Activated CD8-positive, alpha-beta T cell treated with anti-CD3 and anti-CD28 coated beads, Interleukin-2, amount 10 ng/mL, durations not matched to agents 7 days and 5 days (primary cell): Measurements from ENCODE around the gene KRT75. TPM values are rescaled to one million over a fixed set of nuclear protein-coding genes. Genes with fewer than 3 reads are reported as not detected.
"Not testable (repeated sequence)": the region's sequence is repeated elsewhere in the genome, so short reads cannot be mapped to it uniquely, and the experiment has no call there.

Source experiments
- ATAC-seq: fragments of 150-1000 bp; cut with Tn5 transposase; one replicate; pipeline ENCODE4 v1.10.0; 2021; ENCODE audit warnings: moderate library complexity
- CTCF ChIA-PET: fragments of 350-600 bp; sonication (Branson Sonifier 250); formaldehyde crosslinking; loops from one replicate; lab custom pipeline; 2021; ENCODE audit warnings: antibody characterized with exemption; lab: Charles Lee
- POLR2A ChIA-PET: fragments of 350-600 bp; sonication (Branson Sonifier 250); formaldehyde crosslinking; loops from one replicate; lab custom pipeline; 2021; ENCODE audit warnings: antibody characterized with exemption; lab: Charles Lee
- DNase-seq: peaks from one replicate; pipeline ENCODE4 v3.0.0-alpha.2; 2020
- H3K27ac Mint-ChIP-seq: one replicate; pipeline ENCODE4 v1.8.0; 2021; ENCODE audit warnings: mild to moderate bottlenecking, mixed read lengths
- H3K27me3 Mint-ChIP-seq: one replicate; pipeline ENCODE4 v1.8.0; 2021; ENCODE audit warnings: low read depth, mixed read lengths
- H3K36me3 Mint-ChIP-seq: one replicate; pipeline ENCODE4 v1.8.0; 2021; ENCODE audit warnings: low read depth, mixed read lengths
- H3K4me1 Mint-ChIP-seq: one replicate; pipeline ENCODE4 v1.8.0; 2021; ENCODE audit warnings: low read depth, mixed read lengths
- H3K4me3 Mint-ChIP-seq: one replicate; pipeline ENCODE4 v1.8.0; 2021; ENCODE audit warnings: mild to moderate bottlenecking, mixed read lengths
- H3K9me3 Mint-ChIP-seq: one replicate; pipeline ENCODE4 v1.8.0; 2022; ENCODE audit warnings: mixed read lengths; ENCODE audit not compliant: insufficient read depth
- total RNA-seq, 2 experiments: library from RNA; stranded (reverse); gene quantifications; one replicate each; pipeline ENCODE4 v1.2.3, GENCODE V29; 2021

Gene KRT75
- total RNA-seq, 2 experiments from 2014 or later, result not detected

DNA sequence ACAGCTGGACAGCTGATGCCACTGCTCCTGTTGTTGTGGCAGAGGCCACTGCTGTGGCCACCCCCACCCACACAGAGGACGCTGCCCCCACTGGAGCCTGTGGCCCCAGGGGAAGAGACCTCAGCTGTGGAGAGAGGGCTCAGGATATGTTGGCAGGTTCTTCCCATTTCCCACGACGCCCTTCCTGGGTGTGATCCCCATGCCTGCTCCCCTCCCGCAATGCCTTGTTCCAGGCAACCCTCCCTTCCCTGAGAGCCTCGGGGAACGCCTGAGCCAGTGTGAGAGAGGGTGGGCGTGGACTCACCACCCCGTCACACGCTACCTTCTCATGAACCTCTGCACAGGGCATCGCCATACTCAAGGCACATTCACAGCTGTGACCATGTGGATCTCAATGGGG, 22.4 kb downstream of the KRT75 start:
- ChIA-PET CTCF (no interaction called here), POLR2A (no interaction called here)
- Mint-ChIP-seq H3K27ac (no peak overlapping the region), H3K27me3 (peaks cover 15% of the 10 kb centered on the region), H3K9me3 (no peaks in the 10 kb centered on the region), H3K4me3 (no peak overlapping the region), H3K36me3 (no peaks in the 10 kb centered on the region), H3K4me1 (no peaks in the 10 kb centered on the region)
- DNase-seq (no peak), ATAC-seq (no peak)

DNA sequence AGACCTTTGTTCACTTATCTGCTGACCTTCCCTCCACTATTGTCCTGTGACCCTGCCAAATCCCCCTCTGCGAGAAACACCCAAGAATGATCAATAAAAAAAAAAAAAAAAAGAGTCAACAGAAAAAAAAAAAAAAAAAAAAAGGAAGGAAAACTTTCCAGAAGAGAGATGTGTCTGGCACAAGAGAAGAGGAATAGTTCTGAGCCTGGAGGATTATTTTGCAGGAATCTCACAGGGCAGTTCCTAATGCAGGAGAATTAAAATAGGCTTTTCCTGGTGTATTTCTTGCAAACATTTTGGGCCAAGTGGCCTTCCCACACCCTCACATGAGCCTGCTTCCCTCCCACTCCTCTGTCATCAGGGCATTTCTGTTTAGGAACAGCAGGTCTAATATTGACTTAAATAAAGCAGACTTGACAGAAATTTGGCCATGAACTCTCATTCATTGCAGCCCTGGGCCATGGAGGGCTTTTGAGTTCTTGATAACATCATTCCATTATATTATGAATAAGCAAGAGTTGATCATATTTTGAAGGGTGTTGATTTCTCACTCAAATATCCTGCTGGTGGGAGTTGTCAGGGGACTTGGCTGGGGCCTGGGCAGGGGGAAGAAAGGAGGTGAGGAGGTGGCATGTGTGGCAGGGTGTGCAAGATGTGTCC, 23.5 kb downstream of the KRT75 start:
- DNase-seq, CTCF ChIA-PET, ATAC-seq, POLR2A ChIA-PET, H3K36me3 Mint-ChIP-seq, H3K9me3 Mint-ChIP-seq, H3K4me3 Mint-ChIP-seq, H3K4me1 Mint-ChIP-seq, H3K27ac Mint-ChIP-seq: not testable (repeated sequence)
- peaks cover 11% of the 10 kb centered on the region for H3K27me3 Mint-ChIP-seq

DNA sequence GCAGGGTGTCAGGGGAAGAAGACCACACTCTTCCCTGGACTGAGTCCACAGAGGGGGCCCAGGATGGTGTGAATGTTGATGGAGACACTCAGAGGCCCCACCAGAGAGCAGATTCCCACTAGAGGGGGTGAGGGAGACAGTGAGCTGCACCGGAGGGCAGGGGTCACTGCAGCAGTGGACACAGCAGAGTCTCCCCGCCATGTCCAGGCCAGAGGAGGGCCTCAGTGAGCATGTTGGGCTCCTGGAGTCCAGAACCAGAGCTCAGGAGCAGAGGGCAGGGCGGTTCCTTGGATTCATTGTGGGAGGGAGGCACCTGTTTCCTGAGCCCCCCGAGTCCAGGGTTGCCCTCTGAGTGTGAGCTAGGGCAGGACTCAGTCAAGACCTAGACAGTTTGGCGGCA, 26.3 kb downstream of the KRT75 start:
- Mint-ChIP-seq H3K9me3 (no peaks in the 10 kb centered on the region), H3K36me3 (no peaks in the 10 kb centered on the region), H3K4me3 (no peak overlapping the region), H3K27me3 (peaks cover 7% of the 10 kb centered on the region), H3K4me1 (no peaks in the 10 kb centered on the region), H3K27ac (no peak overlapping the region)
- ChIA-PET CTCF (interaction anchor here (1.4 kb wide), 1 partner anchor 12 kb away, joined by 3 read pairs; no protein-coding TSS in a partner anchor), POLR2A (no interaction called here)
- DNase-seq, result no peak
- no peak for ATAC-seq

GRCh38 chr12:52405922-52406385, 28.2 kb downstream of the KRT75 start, which contains the start of gene KRT82:
KRT82 (minus strand) TSS chr12:52406335; CDS start chr12:52406277, 58 bp downstream.
- no peak for ATAC-seq

GRCh38 chr12:52404951-52405350, 29.2 kb downstream of the KRT75 start:
- H3K9me3 Mint-ChIP-seq, result no peaks in the 10 kb centered on the region
- H3K4me1 Mint-ChIP-seq, result no peaks in the 10 kb centered on the region
- no peak overlapping the region for H3K27ac Mint-ChIP-seq
- H3K36me3 Mint-ChIP-seq, result no peaks in the 10 kb centered on the region
- peaks cover 4% of the 10 kb centered on the region for H3K27me3 Mint-ChIP-seq
- POLR2A ChIA-PET, result no interaction called here
- no peak for ATAC-seq
- H3K4me3 Mint-ChIP-seq, result no peak overlapping the region
- CTCF ChIA-PET, result no interaction called here
- DNase-seq, result no peak

More at GRCh38 chr12:52405922-52406385, 28.2 kb downstream of the KRT75 start, which contains the start of gene KRT82:
- POLR2A ChIA-PET, result no interaction called here
- Mint-ChIP-seq H3K36me3 (no peaks in the 10 kb centered on the region), H3K27ac (no peak within 1 kb of the TSS), H3K27me3 (peaks cover 4% of the 10 kb centered on the region), H3K4me1 (no peaks in the 10 kb centered on the region), H3K4me3 (no peak within 1 kb of the TSS), H3K9me3 (no peaks in the 10 kb centered on the region)
- no peak for DNase-seq
- CTCF ChIA-PET, result no interaction called here

DNA sequence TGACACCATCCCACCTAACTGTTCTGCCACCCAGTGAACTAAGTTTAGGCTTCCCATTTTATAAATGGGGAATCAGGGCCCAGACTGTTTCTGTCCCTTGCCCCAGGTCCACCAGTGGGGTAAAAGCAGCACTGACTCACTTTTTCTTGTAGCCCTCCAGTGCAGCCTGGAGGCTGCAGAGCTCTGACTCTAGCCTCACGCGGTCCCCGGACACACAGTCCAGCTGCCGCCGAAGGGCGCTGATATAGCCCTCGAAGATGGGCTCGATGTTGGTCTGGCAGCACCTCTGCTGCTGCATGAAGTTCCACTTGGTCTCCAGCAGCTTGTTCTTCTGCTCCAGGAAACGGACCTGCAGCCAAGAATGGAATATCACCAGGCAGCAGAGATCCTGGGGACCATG, 30.6 kb downstream of the KRT75 start:
- Mint-ChIP-seq H3K27me3 (peaks cover 6% of the 10 kb centered on the region), H3K9me3 (no peaks in the 10 kb centered on the region), H3K4me3 (no peak overlapping the region), H3K27ac (no peak overlapping the region), H3K4me1 (no peaks in the 10 kb centered on the region), H3K36me3 (no peaks in the 10 kb centered on the region)
- no peak for ATAC-seq
- ChIA-PET CTCF (no interaction called here), POLR2A (no interaction called here)
- DNase-seq, result no peak

- Mint-ChIP-seq H3K4me1 (no peaks in the 10 kb centered on the region), H3K4me3 (no peak overlapping the region), H3K27ac (no peak overlapping the region), H3K36me3 (no peaks in the 10 kb centered on the region), H3K27me3 (peaks cover 5% of the 10 kb centered on the region), H3K9me3 (no peaks in the 10 kb centered on the region)
- ChIA-PET CTCF (no interaction called here), POLR2A (no interaction called here)
- DNase-seq (no peak), ATAC-seq (no peak)
These were observed 31.2 kb downstream of the KRT75 start for GRCh38 chr12:52402873-52403540.

DNA sequence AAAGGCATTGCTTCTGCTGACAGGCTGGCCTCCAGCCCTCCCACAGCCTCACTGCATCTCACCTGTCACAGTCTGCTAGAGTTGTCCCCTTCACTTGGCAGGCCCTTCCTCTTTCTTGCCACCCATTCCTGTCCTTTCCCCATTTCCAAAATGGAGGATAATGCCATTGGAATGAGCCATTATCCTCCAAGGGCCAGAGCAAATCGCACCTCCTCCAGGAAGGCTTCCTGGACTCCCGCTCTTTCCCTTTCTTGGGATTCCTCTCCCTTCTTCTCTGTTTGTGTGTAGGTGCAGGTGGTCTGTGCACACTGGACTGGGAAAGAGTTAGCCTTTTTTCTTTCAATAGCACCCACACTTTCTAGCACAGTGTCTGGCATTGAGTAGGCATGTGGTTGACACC, 31.8 kb downstream of the KRT75 start:
- no peak for DNase-seq
- POLR2A ChIA-PET, result no interaction called here

DNA sequence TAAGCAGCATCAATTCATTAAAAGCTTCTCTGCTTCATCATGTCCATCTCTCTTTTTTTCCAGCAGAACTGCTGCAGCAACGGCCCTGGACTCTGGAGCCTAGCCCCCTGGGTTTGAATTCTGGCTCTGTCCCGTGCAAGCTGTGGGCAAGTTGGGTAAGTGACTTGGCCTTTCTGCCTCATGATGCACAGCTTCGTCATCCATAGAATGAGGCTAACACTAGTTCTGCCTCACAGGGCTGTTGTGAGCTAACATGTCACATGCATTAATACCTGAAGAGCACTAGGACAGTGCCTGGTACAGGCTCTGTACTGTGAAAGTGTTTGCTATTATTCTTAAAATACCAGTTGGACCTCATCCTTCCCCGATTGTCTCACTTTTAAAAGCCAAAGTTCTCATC, 32.2 kb downstream of the KRT75 start:
- H3K27me3 Mint-ChIP-seq, result peaks cover 5% of the 10 kb centered on the region
- no peak overlapping the region for H3K4me3 Mint-ChIP-seq
- H3K4me1 Mint-ChIP-seq, result no peaks in the 10 kb centered on the region
- no peak overlapping the region for H3K27ac Mint-ChIP-seq
- H3K36me3 Mint-ChIP-seq, result no peaks in the 10 kb centered on the region
- DNase-seq (no peak), ATAC-seq (no peak)
- CTCF ChIA-PET, result interaction anchor here (1.2 kb wide), 1 partner anchor 469 kb away, joined by 3 read pairs; no protein-coding TSS in a partner anchor
- POLR2A ChIA-PET, result interaction anchor here (0.5 kb wide), 1 partner anchor 495 kb away, joined by 4 read pairs; no protein-coding TSS in a partner anchor
- no peaks in the 10 kb centered on the region for H3K9me3 Mint-ChIP-seq

More for the DNA sequence above, 31.8 kb downstream of the KRT75 start:
- no peaks in the 10 kb centered on the region for H3K36me3 Mint-ChIP-seq
- no peak for ATAC-seq
- no peak overlapping the region for H3K27ac Mint-ChIP-seq
- no peak overlapping the region for H3K4me3 Mint-ChIP-seq
- CTCF ChIA-PET, result no interaction called here
- H3K27me3 Mint-ChIP-seq, result peaks cover 5% of the 10 kb centered on the region
- H3K9me3 Mint-ChIP-seq, result no peaks in the 10 kb centered on the region
- H3K4me1 Mint-ChIP-seq, result no peaks in the 10 kb centered on the region

- Mint-ChIP-seq H3K27ac (no peak overlapping the region), H3K9me3 (no peaks in the 10 kb centered on the region), H3K36me3 (no peaks in the 10 kb centered on the region), H3K4me1 (no peaks in the 10 kb centered on the region), H3K27me3 (peaks cover 5% of the 10 kb centered on the region), H3K4me3 (no peak overlapping the region)
- DNase-seq (no peak), ATAC-seq (no peak)
- POLR2A ChIA-PET, result interaction anchor here (0.5 kb wide), 1 partner anchor 496 kb away, joined by 4 read pairs; no protein-coding TSS in a partner anchor
- CTCF ChIA-PET, result interaction anchor here (1.2 kb wide), 1 partner anchor 469 kb away, joined by 3 read pairs; no protein-coding TSS in a partner anchor
These were observed 32.6 kb downstream of the KRT75 start for GRCh38 chr12:52401526-52401925.

DNA sequence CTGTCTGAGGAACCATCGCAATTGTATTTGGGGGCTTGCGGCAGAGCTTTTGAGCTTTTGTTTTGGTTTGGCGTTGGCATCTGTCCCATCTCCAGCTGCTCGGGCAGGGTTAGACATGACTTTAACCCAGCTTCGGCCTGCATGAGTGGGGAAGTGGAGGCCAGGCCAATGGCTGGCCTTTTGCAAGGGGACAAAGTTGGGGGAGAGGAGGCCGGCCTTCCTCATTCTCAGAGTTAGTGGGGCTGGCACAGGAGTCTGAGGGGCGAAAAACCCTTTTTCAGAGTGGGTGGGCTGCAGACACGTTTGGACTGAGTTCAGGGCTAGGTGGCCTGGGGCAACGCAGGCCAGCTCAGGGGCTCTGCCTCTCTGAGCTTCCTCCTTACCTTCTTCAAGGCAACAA, 33.3 kb downstream of the KRT75 start:
- POLR2A ChIA-PET, result no interaction called here
- CTCF ChIA-PET, result interaction anchor here (1.2 kb wide), 2 partner anchors 21 to 470 kb away, joined by 3 to 4 read pairs; no protein-coding TSS in a partner anchor
- Mint-ChIP-seq H3K9me3 (no peaks in the 10 kb centered on the region), H3K36me3 (no peaks in the 10 kb centered on the region), H3K4me3 (no peak overlapping the region), H3K27ac (no peak overlapping the region), H3K4me1 (no peaks in the 10 kb centered on the region), H3K27me3 (peaks cover 5% of the 10 kb centered on the region)
- ATAC-seq, result no peak
- no peak for DNase-seq

GRCh38 chr12:52399756-52400155, 34.4 kb downstream of the KRT75 start:
- H3K27ac Mint-ChIP-seq, result no peak overlapping the region

More at GRCh38 chr12:52399756-52400155, 34.4 kb downstream of the KRT75 start:
- ChIA-PET CTCF (interaction anchor here (1.2 kb wide), 2 partner anchors 20 to 121 kb away, joined by 3 to 4 read pairs; no protein-coding TSS in a partner anchor), POLR2A (no interaction called here)
- peaks cover 5% of the 10 kb centered on the region for H3K27me3 Mint-ChIP-seq
- no peaks in the 10 kb centered on the region for H3K36me3 Mint-ChIP-seq
- ATAC-seq (no peak), DNase-seq (no peak)
- H3K4me3 Mint-ChIP-seq, result no peak overlapping the region
- H3K9me3 Mint-ChIP-seq, result no peaks in the 10 kb centered on the region
- no peaks in the 10 kb centered on the region for H3K4me1 Mint-ChIP-seq
